K562 (cell line): Measurements from ENCODE around the gene RNGTT. TPM values are rescaled to one million over a fixed set of nuclear protein-coding genes. Genes with fewer than 3 reads are reported as not detected.

Source experiments
- ATAC-seq: fragments of 200-7000 bp; cut with Tn5 transposase; 3 replicates; pipeline ENCODE4 v1.9.1; 2020; ENCODE audit warnings: moderate library complexity
- BruUV-seq: library from RNA; stranded (reverse); fragments of 400-500 nt; replicated peaks from 2 replicates; lab custom pipeline; 2021; lab: Mats Ljungman, UMichigan
- CTCF ChIA-PET: fragments of 300-600 bp; formaldehyde crosslinking; extraction: SDS; loops from one replicate; lab custom pipeline; 2021; ENCODE audit warnings: low intra/inter-chr PET ratio; lab: Yijun Ruan, JAX
- POLR2A ChIA-PET: fragments of 300-600, 350-650 bp; sonication (Branson Sonifier 250); formaldehyde crosslinking; extraction: SDS; loops from one replicate; lab custom pipeline; 2021; ENCODE audit warnings: antibody characterized with exemption, inconsistent platforms; lab: Yijun Ruan, JAX
- DNase-seq, 4 experiments: peaks; one replicate each; pipeline versions ENCODE4 v3.0.0 to v3.0.0-alpha.2; 2011 to 2018; ENCODE audit warnings: low spot score in 3 of 4, mixed read lengths in 3 of 4; ENCODE audit errors: extremely low read depth in 1 of 4
- FAIRE-seq: peaks from 2 replicates; lab custom pipeline; 2011; peaks lifted over from hg19 to GRCh38; lab: Jason Lieb, UNC
- H2AFZ ChIP-seq: 2 replicates; pipeline ENCODE4 v1.6.0; 2011; ENCODE audit warnings: low read depth, low read length, control low read depth, inconsistent platforms
- H3K27ac ChIP-seq: fragments of 200-600 bp; 3 replicates; pipeline ENCODE4 v1.8.0; 2011; ENCODE audit warnings: low read depth, mild to moderate bottlenecking, control low read depth, inconsistent platforms, low read length, moderate library complexity, mixed read lengths; ENCODE audit errors: extremely low read depth
- H3K27me3 ChIP-seq, 2 experiments: fragments of 300-600 bp in 1 of 2; 2 replicates in 1 of 2; 3 replicates in 1 of 2; pipeline versions ENCODE4 v1.6.0 to v1.8.0; 2011; ENCODE audit warnings: inconsistent platforms in 2 of 2, low read length in 2 of 2, mild to moderate bottlenecking in 1 of 2, mixed read lengths in 1 of 2, moderate library complexity in 1 of 2; ENCODE audit not compliant: control insufficient read depth in 2 of 2, insufficient read depth in 2 of 2
- H3K36me3 ChIP-seq: fragments of 300-600 bp; 3 replicates; pipeline ENCODE4 v1.8.0; 2011; ENCODE audit warnings: mild to moderate bottlenecking, low read length, inconsistent platforms; ENCODE audit not compliant: control insufficient read depth, insufficient read depth
- H3K4me1 ChIP-seq, 2 experiments: fragments of 200-600 bp in 1 of 2; replicated peaks in 1 of 2; 2 replicates in 1 of 2; 3 replicates in 1 of 2; pipeline versions ENCODE4 v1.5.1 to v1.8.0; 2011; ENCODE audit warnings: inconsistent platforms in 2 of 2, low read length in 2 of 2, mild to moderate bottlenecking in 1 of 2, mixed read lengths in 1 of 2, moderate library complexity in 1 of 2; ENCODE audit not compliant: control insufficient read depth in 2 of 2, insufficient read depth in 2 of 2
- H3K4me2 ChIP-seq: 2 replicates; pipeline ENCODE4 v1.6.1; 2011; ENCODE audit warnings: low read length, control low read depth, inconsistent platforms, mixed read lengths; ENCODE audit not compliant: insufficient read depth
- H3K4me3 ChIP-seq: fragments of 200-600 bp; sonication (generic), shearing (Covaris generic); 2 replicates; pipeline ENCODE4 v1.5.1; 2016; ENCODE audit warnings: control low read depth, inconsistent platforms
- H3K79me2 ChIP-seq: fragments of 200-600 bp; 3 replicates; pipeline ENCODE4 v1.8.0; 2011; ENCODE audit warnings: low read length, inconsistent platforms; ENCODE audit not compliant: control insufficient read depth, insufficient read depth
- H3K9ac ChIP-seq, 2 experiments: 2 replicates each; pipeline versions ENCODE4 v1.6.0 to v1.6.1; 2011; ENCODE audit warnings: low read depth in 2 of 2, low read length in 2 of 2, control low read depth in 1 of 2, inconsistent platforms in 1 of 2, mild to moderate bottlenecking in 1 of 2, mixed read lengths in 1 of 2; ENCODE audit not compliant: insufficient read depth in 1 of 2
- H3K9me1 ChIP-seq: one replicate; pipeline ENCODE4 v1.6.0; 2011; ENCODE audit warnings: inconsistent platforms, mild to moderate bottlenecking, low read length, moderate library complexity; ENCODE audit not compliant: control insufficient read depth, insufficient read depth
- H3K9me3 ChIP-seq: replicated peaks from 2 replicates; pipeline ENCODE4 v1.5.1; 2011; ENCODE audit warnings: low read depth, low read length, inconsistent platforms; ENCODE audit not compliant: control insufficient read depth, insufficient read depth
- H4K20me1 ChIP-seq: replicated peaks from 2 replicates; pipeline ENCODE4 v1.6.1; 2011; ENCODE audit warnings: low read length, inconsistent platforms, mixed read lengths; ENCODE audit not compliant: control insufficient read depth, insufficient read depth
- FOXJ3 ChIP-seq: sonication (generic); formaldehyde crosslinking; IDR thresholded peaks from 2 replicates; pipeline ENCODE4 v1.4.0; 2020; ENCODE audit warnings: mild to moderate bottlenecking, missing genetic modification reagents
- JUNB ChIP-seq: fragments of 450-650 bp; formaldehyde crosslinking; conservative IDR thresholded peaks from 2 replicates; pipeline ENCODE4 v1.4.0; 2020; ENCODE audit warnings: mild to moderate bottlenecking
- KDM2B ChIP-seq: fragments of 250-450 bp; sonication (Bioruptor Pico); IDR thresholded peaks from 2 replicates; pipeline ENCODE4 v1.8.0; 2021; ENCODE audit warnings: mild to moderate bottlenecking, moderate library complexity
- MITF ChIP-seq: IDR thresholded peaks from 2 replicates; pipeline ENCODE4 v1.6.1; 2014; ENCODE audit warnings: antibody characterized with exemption
- MLX ChIP-seq, 2 experiments: fragments of 450-650 bp in 1 of 2; sonication (generic) in 1 of 2; formaldehyde crosslinking; conservative IDR thresholded peaks; 2 replicates each; pipeline versions ENCODE4 v1.4.0 to v1.8.1; 2020 to 2022; ENCODE audit warnings: mild to moderate bottlenecking in 1 of 2, missing genetic modification reagents in 1 of 2
- POLR3A ChIP-seq: IDR thresholded peaks from 2 replicates; pipeline ENCODE4 v1.6.1; 2011; ENCODE audit warnings: borderline replicate concordance, mild to moderate bottlenecking, moderate library complexity; ENCODE audit not compliant: insufficient read length, insufficient read depth; ENCODE audit errors: extremely low read depth
- ZBTB40 ChIP-seq, 2 experiments: fragments of 450-650 bp in 1 of 2; sonication (generic) in 1 of 2; formaldehyde crosslinking in 1 of 2; IDR thresholded peaks; 2 replicates each; pipeline versions ENCODE4 v1.7.1 to v1.9.0; 2016 to 2022; ENCODE audit warnings: inconsistent platforms in 1 of 2, mild to moderate bottlenecking in 1 of 2, missing genetic modification reagents in 1 of 2
- ZNF232 ChIP-seq: sonication (generic); formaldehyde crosslinking; IDR thresholded peaks from 2 replicates; pipeline ENCODE4 v1.8.0; 2022; ENCODE audit warnings: mild to moderate bottlenecking, missing genetic modification reagents
- ZNF347 ChIP-seq: fragments of 450-650 bp; formaldehyde crosslinking; IDR thresholded peaks from 2 replicates; pipeline ENCODE4 v1.4.0; 2020; ENCODE audit warnings: low read depth, mild to moderate bottlenecking, moderate library complexity
- WGBS: fragments of 100-300 bp; shearing (Covaris generic); methylation state at CpG from one replicate; pipeline ENCODE4 v1.1.6; 2016; ENCODE audit warnings: low coverage, mixed read lengths; ENCODE audit not compliant: insufficient coverage; ENCODE audit errors: missing lambda C conversion rate; 5-methylcytosine and 5-hydroxymethylcytosine counted together
- in situ Hi-C: fragments of 300-500 bp; cut with MboI; formaldehyde crosslinking; loops from 4 replicates; pipeline ENCODE4 v1.15.0; 2018; ENCODE audit warnings: inconsistent platforms, mixed read lengths
- intact Hi-C: fragments of 100-400 bp; cut with micrococcal nuclease; formaldehyde crosslinking; loops from 2 replicates; pipeline ENCODE4 v1.14.2; 2022
- polyA plus RNA-seq, 8 experiments: library from polyadenylated mRNA; depleted of rRNA in 4 of 8; stranded (reverse) in 5 of 8; unstranded in 3 of 8; fragments of >200 nt; fragmentation: Nextera tagmentation in 2 of 8; fragmentation: Illumina TruSeq in 1 of 8; extraction: Ambion mirVana in 2 of 8; extraction: Trizol in 1 of 8; gene quantifications; 2 replicates each; pipeline versions ENCODE4 v1.2.1 to v1.2.3, GENCODE V29; 2011 to 2014; ENCODE audit warnings: inconsistent platforms in 1 of 8, missing spikeins in 1 of 8
- total RNA-seq, 7 experiments: library from RNA; depleted of rRNA in 6 of 7; stranded (reverse); fragments of >200 nt in 6 of 7; fragmentation: Illumina TruSeq in 2 of 7; extraction: Trizol in 2 of 7; gene quantifications; 2 replicates each; pipeline versions ENCODE4 v1.2.1 to v1.2.3, GENCODE V29; 2011 to 2021; ENCODE audit warnings: low replicate concordance in 1 of 7

RNGTT gene
- total and polyA plus RNA-seq, 9 of the 15 experiments (the other 6 are each of a cell fraction or from before 2014, with no cell fraction given): 6.1 to 31.7 (median 19.5) TPM

DNA sequence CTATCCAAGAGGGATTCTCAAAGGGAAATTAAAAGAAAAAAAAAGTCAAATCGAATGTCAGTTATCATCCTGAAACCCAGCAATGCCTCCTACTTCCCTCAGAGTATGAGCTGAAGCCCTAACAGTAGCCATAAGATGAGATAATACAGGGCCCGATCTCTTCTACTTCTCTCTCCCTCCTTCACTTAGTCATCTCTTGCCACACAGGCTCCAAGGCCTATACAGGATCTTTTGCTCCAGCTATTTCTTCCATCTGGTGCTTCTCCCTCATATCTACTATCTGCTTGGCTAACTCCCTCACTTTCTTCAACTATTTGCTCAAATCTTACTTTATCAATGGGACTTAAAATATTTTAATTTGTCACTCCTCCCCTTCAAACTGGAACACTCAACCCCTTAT lies 215.3 kb downstream of the RNGTT start:
- no peaks in the 10 kb centered on the region for H3K79me2 ChIP-seq
- no peaks in the 10 kb centered on the region for H3K27me3 ChIP-seq
- no peaks in the 10 kb centered on the region for H3K9me3 ChIP-seq
- ATAC-seq: no peak
- H3K4me3 ChIP-seq: no peak overlapping the region
- no peak overlapping the region for H3K4me2 ChIP-seq
- no peak for FAIRE-seq
- no peak overlapping the region for H3K27ac ChIP-seq
- in situ Hi-C loops (no loop called here), intact Hi-C loops (no loop called here)
- H3K36me3 ChIP-seq: no peaks in the 10 kb centered on the region
- CTCF ChIA-PET: no interaction called here
- DNase-seq: no peak
- H3K9ac ChIP-seq: no peak overlapping the region
- H4K20me1 ChIP-seq: no peaks in the 10 kb centered on the region
- POLR2A ChIA-PET: interaction anchor here (0.5 to 1.0 kb wide), 2 partner anchors 12 to 1307 kb away, joined by 3 read pairs; no protein-coding TSS in a partner anchor
- BruUV-seq: no TSS peak
- H2AFZ ChIP-seq: no peak overlapping the region
- no peaks in the 10 kb centered on the region for H3K4me1 ChIP-seq
- WGBS: 23% methylated on average over 2 of the region's 2 CpGs
- no peaks in the 10 kb centered on the region for H3K9me1 ChIP-seq
- TF ChIP-seq FOXJ3 (CRISPR knock-in tag) (no peak), MITF (no peak), POLR3A (no peak), ZNF347 (no peak), KDM2B (CRISPR knock-in tag) (no peak), ZNF232 (no peak), MLX (CRISPR knock-in tag; conservative IDR thresholded peaks at IDR 0.05) (no peak), ZBTB40 (IDR thresholded peaks at IDR 0.05) (no peak), ZBTB40 (CRISPR knock-in tag; IDR thresholded peaks at IDR 0.05) (no peak), JUNB (CRISPR knock-in tag) (no peak)
